GM18499 (cell line): Measurements from ENCODE around the gene DNAJC17.

ENCODE experiments used
- ATAC-seq: cut with Tn5 transposase; IDR thresholded peaks from one replicate; pipeline ENCODE4 v1.9.1; 2021; ENCODE audit warnings: moderate number of reproducible peaks; ENCODE audit not compliant: insufficient read depth, unreplicated experiment

DNAJC17 gene

DNA sequence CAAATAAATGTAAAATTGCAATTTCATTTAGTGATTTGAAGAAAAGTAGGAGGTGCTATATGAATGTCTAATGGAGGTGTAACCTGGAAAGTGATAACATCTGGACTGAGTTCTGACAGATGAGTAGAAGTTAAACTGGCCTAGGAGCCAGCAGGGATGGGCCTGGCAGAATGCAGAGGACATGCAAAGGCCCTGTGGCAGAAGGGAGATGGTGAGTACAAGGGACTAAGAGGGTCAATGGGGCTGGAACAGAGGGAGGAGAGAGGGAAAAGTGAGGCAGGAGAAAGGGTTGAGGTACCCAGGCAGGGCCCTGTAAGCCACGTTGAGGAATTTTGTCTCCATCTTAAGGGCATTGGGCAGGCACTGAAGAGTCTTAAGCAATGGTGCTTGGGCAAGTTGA, 24.6 kb upstream of the DNAJC17 start:
- ATAC-seq = no peak

DNA sequence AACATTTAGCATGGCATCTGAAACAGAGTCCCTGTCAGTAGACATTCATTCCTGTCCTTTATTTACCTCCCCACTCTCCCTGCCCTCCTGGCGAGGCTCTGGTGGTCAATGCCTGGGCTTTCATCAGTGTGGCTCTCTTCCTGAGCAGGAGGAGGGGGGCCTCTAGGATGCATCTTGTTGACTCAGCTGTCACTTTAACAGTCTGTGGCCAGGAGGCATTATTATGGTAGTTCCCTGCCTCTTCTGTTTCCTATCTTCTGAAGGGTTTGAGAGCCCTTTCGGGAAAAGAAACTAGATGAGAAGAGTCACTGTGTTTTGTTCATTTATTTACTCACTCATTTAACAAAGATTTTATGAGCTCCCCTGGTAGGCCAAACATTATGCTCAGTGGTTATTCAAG, 23.6 kb upstream of the DNAJC17 start:
- no peak for ATAC-seq

DNA sequence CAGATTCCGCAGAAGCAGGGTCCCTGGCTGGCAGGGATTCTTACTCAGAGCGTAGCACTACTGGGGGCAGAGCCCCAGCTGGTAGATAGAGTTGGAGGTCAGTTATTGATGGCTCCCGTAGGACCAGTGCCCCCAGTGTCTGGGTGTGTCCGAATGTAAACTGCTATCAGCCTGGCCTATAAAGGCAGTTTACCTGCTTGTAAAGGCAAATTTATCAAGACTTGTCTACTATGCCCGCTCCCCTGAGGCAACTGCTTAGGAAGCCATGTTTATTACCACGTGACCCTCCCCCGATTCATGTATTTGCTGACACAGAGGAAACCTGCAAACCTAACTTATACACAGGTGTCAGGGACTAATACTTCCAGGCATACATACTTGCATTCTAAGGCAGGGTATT, 21.8 kb upstream of the DNAJC17 start:
- no peak for ATAC-seq

DNA sequence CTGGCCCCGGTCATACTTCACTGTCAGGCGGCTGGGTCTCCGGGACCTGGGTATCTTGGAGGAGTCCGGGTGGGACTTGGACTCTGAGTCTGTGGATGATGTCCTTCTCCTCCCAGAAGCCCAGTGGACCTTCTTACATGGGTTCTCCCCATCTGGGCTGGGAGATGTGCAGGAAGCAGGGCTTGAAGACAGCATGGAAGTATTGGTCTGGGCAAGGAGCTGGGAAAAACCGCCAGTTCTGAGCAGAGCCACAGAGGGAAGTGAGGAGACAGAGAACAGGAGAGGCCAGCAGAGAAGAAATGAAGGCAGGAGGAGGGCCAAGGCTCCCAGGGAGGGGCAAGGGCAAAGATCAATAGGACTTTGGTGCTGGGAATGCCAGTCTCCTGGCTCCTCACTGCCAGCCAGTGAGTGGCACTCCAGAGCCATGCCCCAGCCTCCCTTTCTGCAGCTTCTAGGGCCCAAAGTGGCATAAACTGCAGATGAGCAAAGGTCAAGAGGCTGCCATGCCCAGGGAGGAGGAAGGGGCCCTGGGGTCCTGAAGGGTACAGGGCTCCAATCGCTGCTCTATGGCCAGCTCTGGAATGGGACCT, 21.3 kb upstream of the DNAJC17 start, which contains the start of gene PPP1R14D:
TSS of gene PPP1R14D (minus strand) at position 262 of the 590 bp plus-strand sequence. CDS start at position 195, 67 bp downstream.
- no peak for ATAC-seq

DNA sequence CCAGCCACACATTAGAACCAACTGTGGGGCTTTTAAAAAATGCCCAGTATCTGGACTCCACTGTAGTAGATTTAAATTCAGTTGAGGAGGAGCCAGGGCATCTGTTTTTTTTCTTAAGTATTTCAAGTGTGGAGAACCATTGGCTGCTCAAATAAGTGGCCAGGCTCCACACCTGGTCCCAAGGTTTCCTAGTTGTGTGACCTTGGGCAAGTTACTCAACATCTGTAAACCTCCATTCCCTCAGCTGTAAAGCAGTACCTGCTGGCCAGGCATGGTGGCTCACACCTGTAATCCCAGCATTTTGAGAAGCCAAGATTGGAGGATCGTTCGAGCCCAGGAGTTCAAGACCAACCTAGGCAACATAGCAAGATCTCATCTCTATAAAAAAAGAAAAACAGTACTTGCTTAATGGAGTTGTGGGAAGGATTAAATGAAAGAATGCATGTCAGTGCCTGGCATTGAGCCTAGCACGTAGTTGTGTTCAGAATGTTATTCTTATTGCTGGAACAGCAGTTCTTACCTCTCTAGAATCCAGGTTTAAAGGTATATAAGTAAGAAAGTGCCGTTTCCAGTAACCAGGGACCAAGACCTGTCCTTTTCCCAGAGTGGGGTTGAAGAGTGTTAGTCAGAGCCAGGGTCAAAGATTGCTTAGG, 19.3 kb upstream of the DNAJC17 start:
- no peak for ATAC-seq

DNA sequence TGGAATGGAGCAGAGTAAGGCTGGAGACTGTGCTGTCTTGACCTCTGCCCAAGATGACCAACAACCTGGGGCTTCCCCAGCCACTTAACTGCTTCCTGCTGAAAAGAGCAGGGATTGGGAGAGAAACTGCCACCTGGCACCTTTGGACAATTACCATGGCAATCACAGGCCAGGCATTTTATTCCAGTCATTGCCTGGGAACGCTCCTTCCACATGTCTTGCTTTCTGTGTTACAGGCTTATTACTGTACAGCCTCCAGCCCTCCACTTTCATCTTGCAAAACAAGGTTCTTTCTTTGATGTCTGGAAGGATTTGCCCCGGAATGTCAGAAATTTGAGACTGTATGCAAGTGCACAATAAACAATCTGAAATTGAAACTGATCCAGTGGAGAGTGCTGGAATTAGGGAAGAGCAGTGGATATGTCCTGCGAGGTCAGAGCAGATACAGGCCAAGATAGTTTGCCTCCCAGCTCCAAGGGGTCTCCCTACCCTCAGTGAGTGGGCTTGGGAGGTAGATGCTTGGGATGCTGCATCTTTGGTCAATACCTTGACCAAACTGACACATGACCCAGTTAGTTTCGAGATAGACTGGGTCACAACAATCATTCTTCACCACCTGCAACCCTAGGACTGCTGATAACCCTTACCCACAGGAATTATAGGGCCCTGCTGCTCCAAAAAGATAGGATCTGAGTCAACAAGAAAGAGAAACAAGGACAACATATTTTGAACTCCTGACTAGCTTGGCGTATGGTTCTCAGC, 18.6 kb upstream of the DNAJC17 start:
- ATAC-seq = no peak

DNA sequence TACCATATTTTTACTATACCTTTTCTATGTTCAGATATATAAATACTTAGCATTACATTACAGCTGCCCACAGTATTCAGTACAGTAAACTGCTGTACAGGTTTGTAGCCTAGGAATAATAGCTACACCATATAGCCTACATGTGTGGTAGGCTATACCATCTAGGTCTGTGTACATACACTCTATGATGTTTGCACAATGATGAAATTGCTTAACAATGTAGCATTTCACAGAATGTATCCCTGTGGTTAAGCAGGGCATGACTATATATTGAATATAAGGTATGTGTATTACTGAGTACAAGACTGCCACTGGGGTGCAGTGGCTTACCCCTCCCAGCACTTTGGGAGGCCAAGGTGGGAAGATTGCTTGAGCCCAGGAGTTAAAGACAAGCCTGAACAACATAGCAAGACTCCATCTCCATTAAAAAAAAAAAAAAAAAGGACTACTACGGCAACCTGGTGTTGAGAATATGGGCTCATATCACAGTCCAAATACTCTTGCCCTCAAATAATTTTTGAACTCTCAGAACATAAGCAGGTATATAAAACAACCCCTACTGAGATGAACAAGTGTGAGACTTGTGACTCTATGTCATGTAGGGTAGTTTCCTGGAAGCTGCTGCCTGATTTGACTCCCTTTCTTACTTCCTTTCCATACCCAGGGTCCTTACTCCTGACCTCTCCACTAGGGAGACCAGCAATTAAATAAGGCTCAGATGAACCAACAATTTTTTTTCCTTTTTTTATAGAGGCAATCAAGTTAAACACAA, 16.5 kb upstream of the DNAJC17 start:
- no peak for ATAC-seq

DNA sequence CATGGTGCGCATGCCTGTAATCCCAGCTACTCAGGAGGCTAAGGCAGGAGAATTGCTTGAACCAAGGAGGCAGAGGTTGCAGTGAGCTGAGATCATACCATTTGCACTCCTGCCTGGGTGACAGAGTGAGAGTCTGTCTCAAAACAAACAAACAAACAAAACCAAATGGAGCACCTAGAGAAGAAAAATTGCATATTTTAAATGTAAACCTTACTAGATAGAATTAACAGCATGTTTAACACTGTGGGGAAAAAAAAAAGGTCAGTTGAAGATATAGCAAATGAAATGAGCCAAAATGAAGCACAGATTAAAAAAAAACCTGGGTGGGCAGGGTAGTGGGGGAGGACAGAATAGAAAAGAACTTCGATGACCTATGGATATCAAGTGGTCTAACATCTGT, 13.9 kb upstream of the DNAJC17 start:
- ATAC-seq = no peak

DNA sequence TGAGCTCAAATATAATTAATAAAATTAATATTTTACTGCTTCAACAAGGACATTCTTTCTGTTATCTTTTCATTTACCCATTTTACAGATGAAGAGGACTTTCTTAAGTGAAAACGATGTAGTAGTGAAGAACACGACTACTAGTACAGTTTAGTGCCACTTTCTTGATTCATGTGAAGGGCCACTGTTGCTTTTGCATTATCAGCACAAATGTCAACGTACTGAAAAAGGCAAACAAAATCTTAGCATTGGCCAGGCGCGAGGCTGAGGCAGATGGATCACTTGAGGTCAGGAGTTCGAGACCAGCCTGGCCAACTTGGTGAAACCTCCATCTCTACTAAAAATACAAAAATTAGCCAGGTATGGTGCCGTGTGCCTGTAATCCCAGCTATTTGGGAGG, 11.8 kb upstream of the DNAJC17 start:
- no peak for ATAC-seq

DNA sequence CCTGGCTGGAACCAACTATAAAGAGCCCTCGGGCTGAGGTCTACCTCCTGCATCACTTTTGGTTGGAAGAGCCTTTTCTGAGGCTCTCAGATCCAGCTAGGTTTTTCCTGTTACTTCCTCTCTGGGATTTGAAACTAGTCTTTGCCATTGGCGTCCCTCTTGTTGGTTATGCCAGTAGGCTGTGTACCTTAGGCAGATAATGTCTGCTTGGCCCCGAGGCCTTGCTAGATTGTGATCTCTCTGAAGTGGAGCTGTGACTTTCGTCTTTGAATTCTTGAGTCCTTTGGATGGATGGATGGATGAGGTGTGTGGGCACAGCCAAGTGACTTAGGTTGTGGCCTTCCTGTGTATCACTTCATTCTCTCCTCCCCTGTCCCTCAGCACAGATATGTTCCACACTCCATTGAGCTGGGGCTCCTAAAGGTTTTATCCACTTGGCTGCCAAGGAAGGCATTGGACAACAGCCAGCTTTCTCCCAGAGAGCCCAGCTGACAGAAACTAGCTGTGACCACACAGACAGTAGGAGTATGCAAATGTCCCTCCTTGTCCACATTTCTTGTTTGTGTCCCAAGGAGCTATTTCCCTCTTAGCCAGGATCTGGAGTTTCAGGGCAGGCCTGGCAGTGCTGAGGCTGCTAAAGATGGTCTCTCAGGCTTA, 7.9 kb upstream of the DNAJC17 start:
- no peak for ATAC-seq

DNA sequence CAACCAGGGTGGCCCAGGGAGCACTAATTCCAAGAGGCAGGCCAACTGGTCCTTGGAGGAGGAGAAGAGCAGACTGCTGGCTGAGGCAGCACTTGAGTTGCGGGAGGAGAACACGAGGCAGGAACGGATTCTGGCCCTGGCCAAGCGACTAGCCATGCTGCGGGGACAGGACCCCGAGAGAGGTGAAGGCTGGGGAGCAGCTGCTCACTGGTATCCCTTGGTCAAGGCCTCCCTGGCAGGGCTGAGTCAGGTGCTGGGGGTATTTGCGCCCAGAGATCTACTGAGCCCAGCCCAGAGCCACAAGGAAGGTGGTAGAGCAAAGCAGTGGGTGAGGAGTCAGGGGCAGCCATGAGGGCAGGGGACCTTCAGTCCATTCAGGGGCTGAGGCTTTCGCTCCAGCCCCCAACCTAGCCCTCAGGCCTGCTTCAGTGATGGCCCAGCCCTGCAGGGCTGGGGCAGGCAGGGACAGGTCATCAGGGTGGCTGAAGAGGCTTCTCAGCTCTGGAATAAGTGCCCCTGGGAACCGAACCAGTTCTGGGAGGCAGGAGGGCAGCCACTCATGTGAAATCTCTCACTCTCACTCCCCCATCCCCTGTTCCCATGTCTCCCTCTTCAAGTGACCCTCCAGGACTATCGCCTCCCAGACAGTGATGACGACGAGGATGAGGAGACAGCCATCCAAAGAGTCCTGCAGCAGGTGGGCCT, 5.6 kb upstream of the DNAJC17 start:
- no peak for ATAC-seq

DNA sequence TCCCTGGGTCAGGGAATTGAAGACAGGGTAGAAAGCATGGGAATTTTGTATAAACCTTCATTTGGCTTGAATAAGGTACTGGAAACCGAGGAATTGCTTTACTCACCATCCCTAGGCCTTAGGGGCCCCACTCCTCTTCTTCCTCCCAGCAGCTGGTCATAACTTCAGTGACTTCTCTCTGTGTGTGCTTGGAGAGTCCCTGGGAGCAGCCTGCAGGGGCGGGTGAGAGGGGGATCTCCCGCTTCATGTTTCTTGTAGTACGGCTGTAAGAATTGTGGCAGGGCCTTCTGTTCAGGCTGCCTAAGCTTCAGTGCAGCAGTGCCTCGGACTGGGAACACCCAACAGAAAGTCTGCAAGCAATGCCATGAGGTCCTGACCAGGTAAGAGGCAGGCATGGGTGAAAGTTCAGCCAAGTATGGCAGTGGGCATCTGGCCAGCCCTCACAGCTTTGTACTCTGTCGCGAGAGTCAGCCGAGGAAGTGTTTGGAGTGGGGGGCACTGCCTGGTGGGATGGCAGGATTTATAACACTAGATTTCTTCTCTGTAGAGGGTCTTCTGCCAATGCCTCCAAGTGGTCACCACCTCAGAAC, 1.7 kb upstream of the DNAJC17 start:
- no peak for ATAC-seq

DNA sequence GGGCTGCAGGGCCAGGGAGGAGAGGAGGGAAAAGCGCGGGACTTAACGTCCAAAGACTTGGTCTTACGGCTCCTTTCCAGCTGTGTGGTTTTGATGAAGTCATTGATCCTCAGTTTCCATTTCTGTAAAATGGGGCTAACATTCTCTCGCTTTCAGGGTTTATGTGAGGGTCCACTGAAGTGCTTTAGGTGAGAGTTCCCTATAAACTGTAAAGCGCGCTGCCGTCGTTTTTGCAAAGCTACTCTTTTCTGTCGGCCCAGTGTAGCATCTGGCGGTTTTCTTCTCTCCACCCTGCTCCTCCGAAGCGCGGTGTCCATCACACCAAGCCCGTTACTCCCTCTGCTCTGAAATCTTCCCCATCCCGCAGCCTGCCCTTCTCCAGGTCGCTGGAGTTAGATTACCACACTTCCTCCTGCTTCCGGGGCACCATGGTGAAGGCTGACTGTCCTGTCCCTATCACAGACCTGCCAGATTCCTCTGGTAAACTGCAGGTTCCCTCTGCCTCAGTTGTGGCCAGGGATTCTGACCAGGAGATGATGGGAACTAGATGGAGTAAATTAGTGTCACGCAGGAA, 702 bp upstream of the DNAJC17 start:
- no peak for ATAC-seq

DNA sequence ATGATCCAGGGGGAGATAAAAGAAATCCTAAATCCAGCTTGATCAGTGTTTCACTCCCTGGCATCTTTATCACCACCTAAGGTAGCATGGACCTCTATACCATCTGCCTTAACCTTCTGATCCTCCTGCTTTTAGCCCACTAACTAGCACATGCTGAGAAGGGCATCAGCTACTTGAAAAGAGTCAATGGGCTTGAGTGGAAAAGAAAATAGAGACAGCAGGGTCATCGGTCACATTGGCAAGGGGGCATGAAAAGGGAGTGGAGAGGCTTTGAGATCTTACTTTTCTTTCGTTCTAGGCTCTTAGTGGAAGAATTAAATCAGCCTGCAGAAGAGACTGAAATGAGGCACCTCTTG, 623 bp downstream of the DNAJC17 start:
- ATAC-seq = no peak

DNA sequence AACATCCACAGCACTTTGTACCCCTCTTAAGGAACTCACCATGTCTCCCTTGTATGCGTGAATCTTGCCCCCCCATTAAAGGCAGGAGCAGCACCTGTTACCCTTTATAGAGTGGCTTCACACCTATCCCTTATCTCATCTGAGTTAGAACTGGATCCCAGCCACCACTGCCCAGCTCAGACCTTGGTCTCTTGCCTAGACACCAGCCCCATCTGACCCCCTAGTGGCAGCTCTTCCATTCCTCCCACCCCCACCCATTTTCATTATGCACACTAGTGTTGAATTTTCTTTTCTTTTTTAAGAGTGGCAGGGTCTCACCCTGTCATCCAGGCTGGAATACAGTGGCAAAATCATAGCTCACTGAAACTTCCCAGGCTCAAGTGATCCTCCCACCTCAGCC, 3.6 kb downstream of the DNAJC17 start:
- no peak for ATAC-seq

DNA sequence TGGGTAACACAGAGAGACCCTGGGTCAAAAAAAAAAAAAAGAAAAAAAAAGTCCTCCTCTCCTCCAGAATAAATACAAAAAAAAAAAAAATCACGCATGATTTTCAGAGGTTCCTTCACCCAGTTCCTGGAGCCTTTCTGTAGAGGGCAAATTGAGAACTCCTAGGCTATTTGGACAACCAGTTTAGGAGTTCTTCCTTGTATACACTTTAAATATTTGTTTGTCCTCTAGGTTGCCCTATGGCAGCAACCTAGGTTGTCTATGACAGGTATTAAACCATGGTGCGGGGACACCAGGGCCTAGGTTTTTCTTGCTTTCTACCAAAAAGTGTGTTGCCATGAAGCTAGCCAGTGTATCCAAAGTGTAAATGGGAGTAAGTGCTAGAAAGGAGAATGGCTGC, 4.2 kb downstream of the DNAJC17 start:
- no peak for ATAC-seq

DNA sequence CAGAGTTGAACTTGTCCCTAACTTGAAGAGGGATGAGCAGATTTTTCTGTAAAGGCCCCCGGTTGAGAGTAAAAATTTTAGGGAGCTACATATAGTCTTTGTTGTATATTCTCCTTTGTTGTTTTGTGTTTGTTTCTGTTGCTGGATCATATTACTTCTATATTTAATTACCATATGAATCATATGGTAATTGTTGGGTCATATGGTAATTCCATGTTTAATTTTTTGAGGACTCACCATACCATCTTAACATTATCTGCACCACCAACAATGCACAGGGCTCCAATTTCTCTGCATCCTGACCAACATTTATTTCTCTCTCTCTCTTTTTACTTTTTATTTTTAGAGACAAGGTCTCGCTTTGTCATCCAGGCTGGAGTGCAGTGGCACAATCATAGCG, 7.8 kb downstream of the DNAJC17 start:
- no peak for ATAC-seq

DNA sequence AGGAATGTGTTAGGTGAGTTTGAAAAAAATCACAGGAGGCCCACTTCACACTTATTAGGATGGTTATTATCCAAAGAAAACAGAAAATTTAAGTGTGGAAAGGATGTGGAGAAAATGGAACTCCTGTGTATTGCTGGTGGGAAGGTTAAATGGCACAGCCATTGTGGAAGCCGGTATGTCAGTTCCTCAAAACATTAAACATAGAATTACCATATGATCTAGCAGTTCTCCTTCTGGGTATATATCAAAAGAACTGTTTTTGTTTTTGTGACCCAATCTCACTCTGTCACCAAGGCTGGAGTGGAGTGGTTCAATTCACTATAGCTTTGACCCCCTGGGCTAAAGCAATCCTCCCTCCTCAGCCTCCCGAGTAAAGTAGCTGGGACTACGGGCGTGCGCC, 10.8 kb downstream of the DNAJC17 start:
- no peak for ATAC-seq

DNA sequence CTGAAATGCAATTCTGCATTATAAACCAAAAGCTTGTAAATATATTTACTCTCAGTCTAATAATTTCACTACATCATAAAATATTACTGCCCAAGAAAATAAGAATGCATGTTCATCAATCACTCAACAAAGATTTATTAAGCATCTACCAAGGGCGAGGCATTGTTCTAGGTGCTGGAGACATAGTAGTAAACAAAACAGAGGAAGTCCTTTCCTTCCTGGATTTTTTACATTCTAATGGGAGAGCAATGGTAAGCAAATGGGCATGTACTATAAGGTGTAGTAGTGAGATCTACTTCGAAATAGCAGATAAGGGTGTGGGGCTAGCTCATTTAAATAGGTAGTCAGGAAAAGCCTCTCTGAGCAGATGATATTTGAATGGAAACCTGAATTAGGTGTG, 11.2 kb downstream of the DNAJC17 start:
- no peak for ATAC-seq
